ENCODE data around the gene CD320.
"Not testable (repeated sequence)": the region's sequence is repeated elsewhere in the genome, so short reads cannot be mapped to it uniquely, and the experiment has no call there.

The CD320 gene

DNA sequence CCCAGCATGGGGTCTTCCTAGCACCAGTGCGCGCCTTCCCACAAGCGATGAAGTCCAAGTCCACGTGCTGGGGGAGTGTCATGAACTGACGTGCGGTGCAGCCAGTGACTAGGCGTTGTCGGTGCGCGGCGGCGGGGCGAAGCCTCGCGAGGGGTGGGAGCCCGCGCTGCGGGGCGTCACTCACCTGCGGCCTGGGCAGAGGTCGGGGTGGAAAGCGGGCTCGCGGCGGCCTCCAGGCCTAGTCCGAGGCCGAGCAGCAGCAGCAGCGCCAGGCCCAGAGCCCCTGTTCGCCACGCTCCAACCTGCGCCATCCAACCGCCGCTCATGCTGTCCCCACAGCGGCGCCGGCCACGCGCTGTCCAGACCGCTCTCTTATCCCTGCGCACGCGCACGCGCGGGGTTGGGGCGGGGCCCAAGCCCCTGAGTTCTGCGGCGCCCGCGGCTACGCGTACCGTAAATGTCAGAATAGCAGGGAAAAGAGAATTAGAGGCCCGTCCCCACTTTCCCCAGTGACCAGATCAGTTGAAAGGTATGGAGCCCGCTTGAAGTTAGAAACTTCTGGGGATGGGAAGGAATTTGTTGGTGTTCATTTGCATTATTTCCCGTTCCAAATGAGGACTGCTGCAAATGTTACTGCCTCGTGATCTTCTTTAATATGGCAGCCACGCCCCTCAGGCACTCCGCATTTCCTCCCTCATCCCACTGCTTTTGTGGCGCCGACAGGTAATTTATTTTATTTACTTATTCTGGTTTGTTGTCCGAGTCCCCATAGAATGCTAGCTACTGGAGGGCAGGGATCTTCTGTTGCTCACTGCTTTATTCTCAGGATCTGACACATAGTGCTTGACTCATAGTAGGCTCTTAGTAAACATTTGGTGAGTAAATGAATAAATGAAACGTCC, at the start of gene CD320:
Gene CD320 (minus strand): TSS at position 394 of the 902 bp plus-strand sequence. CDS start 68 bp downstream, at position 326.
- DNase-seq (ENCODE audit: low read depth, low spot score) = peak; percentile 66

DNA sequence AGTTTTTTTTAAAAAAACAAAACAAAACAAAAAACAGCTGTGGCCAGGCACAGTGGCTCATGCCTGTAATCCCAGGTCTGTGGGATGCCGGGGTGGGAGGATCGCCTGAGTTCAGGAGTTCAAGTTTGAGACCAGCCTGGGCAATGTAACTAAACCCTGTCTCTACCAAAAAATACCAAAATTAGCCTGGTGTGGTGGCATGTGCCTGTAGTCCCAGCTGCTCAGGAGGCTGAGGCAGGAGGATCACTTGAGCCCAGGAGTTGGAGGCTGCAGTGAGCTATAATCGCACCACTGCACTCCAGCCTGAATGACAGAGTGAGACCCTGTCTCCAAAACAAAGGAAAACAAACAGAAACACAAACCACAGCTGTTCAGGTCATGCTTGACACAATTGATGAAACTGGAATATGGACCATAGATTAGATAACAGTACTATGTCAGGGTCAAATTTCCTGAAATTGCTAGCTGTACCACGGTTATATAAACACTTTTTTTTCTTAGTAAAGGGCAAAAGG, 48.9 kb upstream of the CD320 start:
- no peak for DNase-seq (ENCODE audit: low read depth, low spot score)

DNA sequence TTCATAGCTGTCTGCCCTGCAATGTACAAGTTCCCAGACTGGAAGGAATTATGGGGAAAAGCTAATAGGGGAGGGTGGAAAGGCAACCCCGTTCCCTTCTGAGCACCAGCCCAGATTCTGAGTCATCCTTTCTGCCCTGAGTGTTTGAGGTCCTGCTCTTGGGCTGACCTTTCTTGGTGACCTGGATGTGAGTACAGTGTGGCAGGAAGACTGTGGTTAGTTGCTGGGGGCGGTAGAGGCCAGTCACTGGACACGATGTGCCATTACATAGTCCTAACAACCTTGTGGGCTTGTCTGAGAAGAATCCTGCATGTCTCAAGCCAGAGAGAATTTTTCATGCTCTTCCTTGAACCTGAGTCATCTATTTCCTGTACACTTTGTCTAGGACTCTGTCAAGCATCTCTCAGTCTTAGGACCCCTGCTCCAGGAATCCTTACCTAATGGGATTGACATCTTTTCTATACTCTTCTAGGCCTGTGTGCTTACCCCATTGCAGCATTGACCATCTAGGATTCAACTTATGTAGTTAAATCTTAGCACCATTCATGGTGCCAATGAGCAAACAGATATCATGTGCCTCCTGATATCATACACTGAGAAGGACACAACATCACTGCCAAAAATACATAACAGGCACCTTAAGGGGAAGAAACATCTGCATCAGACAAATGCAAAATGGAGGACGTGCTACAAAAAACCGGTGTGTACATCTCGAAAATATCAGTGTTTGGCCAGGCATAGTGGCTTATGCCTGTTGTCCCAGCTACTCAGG, 47.7 kb upstream of the CD320 start:
- no peak for DNase-seq (ENCODE audit: low read depth, low spot score)

DNA sequence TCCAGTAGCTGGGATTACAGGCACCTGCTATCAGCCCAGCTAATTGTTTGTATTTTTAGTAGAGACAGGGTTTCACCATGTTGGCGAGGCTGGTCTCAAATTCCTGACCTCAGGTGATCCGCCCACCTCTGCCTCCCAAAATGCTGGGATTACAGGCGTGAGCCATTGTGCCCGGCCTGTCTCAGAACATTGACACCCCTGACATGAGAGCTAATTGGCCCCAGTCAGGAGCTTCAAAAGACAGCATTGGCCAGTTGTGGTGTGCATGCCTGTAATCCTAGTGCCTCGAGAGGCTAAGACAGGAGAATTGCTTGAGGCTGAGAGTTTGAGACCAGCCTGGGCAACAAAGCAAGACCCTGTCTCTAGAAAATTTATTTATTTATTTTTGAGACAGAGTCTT, 44.7 kb upstream of the CD320 start:
- not testable (repeated sequence) for DNase-seq (ENCODE audit: low read depth, low spot score)

DNA sequence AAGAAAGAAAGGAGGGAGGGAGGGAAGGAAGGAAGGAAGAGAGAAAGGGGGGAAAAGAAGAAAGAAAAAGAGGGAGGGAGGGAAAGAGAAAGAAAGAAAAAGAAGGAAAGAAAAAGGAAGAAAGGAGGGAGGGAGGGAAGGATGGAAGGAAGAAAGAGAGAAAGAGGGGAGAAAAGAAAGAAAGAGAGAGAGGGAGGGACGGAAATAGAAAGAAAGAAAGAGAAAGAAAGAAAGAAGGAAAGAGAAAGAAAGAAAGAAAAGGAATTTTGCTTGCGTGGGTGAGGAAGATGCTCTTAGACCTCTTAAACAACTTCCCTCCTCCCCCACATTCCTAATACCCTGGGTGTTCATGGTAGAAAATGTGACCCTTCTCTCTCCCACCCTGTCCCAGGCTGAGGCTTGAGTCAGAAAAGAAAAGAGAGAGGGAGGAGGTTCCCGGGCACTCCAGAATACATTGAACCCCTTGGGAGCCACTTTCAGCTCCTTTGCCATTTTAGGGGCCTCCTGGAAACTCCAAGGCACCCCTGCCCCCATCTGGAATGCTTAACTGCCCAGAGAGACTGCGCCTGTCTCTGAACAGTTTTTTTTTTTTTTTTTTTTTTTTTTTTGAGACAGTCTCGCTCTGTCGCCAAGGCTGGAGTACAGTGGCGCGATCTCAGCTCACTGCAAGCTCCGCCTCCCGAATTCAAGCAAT, 44.1 kb upstream of the CD320 start:
- DNase-seq (ENCODE audit: low read depth, low spot score) = no peak

DNA sequence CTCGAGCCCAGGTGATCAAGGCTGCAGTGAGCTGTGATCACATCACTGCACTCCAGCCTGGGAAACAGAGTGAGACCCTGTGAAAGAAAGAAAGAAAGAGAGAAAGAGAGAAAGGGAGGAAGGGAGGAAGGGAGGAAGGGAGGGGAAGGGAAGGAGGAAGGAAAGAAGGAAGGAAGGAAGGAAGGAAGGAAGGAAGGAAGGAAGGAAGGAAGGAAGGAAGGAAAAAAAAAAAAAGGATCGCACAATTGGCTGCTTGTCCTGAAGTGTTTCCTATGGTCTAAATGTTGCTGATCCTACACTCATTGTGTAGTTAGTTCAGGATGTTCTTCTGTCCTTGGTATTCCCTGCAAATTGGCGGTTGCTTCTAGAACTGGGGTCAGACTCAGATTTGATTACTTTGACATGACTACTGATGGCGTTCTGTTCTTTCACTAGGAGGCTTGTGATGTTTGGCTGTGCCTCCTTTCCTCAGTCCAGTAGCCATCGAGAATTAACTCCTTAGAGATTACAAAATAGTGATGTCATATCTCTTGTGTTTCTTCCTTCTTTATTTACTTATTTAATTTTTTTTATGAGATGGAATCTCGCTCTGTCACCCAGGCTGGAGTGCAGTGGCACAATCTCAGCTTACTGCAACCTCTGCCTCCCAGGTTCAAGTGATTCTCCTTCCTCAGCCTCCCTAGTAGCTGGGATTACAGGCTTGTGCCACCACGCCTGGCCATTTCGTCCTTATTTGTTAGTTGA, 41.6 kb upstream of the CD320 start:
- DNase-seq (ENCODE audit: low read depth, low spot score) = not testable (repeated sequence)

DNA sequence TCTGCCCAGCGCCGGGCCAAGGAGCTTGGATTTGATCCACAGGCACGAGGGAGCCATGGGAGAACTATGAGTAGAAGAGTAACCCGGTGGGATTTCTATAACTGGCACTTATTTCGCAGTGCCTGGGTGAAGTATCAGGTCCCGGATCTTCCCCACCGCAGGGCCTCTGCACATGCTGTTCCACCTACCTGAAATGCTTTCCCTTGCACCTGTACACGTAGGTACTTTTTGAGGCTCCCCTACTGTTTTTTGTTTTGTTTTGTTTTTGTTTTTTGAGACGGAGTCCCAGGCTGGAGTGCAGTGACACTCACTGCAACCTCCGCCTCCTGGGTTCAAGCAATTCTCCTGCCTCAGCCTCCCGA, 35.3 kb upstream of the CD320 start:
- no peak for DNase-seq (ENCODE audit: low read depth, low spot score)

DNA sequence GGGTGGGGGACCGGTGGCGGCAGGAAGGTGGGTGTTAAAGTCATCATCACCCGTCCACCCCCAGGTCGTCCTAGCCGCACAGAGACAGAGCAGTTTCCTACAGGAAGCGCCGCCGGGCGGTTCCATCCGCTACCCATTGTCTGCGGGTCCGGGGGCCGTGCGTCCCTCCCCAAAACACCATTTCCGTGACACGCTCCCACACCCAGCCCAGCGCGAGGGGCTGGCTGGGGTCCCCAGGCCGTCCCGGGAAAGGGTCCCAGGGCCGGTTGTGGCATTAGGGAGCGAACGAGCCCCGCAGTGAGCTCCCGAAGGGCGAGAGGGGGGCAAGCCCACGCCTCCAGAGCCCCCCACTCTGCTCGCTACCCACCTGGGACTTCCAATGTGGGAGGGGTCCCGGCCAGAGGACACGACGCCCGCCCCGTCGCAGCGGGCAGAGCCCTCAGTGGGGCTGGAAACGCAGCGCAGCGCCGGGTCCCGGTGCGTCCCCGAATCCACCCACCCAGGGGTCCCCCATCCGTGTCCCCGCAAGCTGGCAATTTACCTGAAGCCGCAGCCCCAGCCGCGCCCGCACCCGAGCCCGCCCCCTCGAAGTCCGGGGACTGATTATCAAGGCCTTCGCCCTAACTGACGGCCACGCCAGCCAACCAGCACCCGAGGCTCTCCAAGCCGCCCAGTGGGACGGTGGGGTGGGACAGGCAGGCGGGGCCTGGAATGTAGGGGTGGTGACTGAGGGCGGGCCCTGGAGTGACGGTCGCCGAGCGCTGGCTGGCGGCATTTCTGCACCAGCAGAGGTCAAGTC, 34.7 kb upstream of the CD320 start, which contains the start of gene KANK3:
Gene KANK3 (minus strand): TSS at position 579 of the 799 bp plus-strand sequence. CDS start 5,434 bp downstream, outside the sequence.
- DNase-seq (ENCODE audit: low read depth, low spot score) = peak; percentile 43

DNA sequence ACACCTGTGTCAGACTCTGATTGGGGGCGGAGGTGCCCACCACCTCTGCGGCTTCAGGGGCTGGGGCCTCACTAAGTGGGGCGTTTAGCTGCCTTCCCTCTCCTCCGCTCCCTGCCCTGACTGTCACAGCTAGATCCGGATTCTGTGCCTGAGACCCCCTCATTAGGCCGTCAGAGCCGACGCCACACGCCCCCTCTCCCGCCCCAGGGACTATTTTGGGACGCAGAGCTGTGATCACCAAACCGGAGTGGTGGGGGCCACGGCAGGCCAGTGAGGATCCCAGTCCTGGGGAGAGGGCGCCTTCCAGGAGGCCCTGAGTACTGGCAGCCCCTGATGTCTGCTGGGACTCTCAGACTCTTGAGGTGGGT, 34.1 kb upstream of the CD320 start:
- no peak for DNase-seq (ENCODE audit: low read depth, low spot score)

DNA sequence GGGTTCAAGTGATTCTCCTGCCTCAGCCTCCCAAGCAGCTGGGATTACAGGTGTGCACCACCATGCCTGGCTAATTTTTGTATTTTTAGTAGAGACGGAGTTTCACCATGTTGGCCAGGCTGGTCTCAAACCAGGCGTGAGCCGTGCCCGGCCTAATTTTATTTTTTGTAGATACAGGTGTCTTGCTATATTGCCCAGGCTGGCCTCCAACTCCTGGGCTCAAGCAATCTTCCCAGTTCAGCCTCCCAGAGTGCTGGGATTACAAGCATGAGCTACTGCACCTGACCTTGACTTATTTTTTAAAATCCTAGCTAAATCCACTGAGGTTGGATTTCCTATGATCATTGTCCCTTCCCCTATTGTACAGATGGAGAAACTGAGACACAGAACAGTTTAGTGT, 33.3 kb upstream of the CD320 start:
- DNase-seq (ENCODE audit: low read depth, low spot score) = not testable (repeated sequence)

DNA sequence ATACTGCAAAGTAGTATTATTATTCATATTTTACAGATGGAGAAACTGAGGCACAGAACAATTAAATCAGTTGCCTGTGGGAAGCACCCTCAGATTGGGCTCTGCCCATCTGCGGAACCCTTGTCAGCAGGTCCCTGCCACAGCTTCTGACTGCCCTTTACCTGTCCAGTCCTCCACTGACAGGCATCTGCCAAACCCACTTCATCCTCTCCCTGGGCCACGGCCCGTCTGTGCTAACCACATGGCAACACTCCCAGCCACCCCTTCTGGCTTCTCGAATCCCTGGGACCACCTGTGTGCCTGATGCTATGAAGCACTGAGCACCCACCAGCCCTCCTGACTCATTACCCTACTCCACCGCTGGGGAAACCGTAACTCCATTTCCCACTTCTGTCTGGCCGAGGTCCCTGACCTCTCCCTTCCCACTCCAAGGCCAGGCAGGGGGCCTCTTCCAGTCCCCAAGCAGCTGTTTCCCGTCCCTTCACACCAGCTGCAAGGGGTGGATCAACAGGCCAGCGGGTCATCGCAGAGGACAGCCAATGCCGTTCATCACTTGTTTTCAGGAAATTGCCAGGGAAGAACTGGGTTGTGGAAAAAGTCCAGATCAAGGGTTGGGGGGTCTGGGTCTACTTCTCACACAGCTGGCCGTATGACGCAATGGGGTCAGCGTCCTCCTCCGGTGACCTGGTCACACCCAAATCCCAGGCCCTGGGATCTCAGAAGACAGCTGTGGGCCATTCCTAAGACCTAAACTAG, 32.4 kb upstream of the CD320 start:
- DNase-seq (ENCODE audit: low read depth, low spot score) = no peak

DNA sequence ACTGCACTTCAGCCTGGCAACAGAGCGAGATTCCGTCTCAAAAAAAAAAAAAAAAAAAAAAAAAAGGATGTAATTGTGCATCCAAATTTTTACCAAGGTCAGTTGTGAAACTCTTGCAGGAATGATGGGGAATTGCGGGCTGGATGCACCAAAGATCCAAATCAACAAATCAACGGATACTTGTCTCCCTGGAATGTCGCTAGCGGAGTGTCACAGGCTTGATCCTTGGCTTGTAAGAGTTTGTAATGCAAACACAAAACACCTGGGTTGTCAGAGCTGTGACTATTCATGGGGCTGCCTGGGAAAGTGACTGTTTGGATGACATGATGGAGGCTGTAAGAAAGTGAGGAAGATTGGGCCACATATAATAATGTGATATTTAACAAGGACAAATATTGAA, 30.7 kb upstream of the CD320 start:
- no peak for DNase-seq (ENCODE audit: low read depth, low spot score)

DNA sequence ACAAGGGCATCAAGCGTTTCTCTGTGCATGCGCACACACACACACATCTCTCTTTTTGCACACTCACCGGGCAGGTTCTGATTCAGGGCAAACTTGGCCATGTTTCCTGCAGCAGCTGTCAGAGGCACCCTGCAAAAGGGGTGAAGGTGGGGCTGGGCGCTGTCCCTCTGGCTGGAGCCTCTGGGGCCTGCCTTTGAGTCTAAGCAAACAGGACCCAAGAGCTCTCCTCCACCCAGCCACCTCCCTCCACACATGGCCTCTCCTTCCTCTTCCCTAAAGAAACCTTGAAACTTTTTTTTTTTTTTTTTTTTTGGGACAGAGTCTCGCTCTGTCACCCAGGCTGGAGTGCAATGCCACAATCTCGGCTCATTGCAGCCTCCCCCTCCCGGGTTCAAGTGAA, 29.6 kb upstream of the CD320 start:
- DNase-seq (ENCODE audit: low read depth, low spot score) = no peak

DNA sequence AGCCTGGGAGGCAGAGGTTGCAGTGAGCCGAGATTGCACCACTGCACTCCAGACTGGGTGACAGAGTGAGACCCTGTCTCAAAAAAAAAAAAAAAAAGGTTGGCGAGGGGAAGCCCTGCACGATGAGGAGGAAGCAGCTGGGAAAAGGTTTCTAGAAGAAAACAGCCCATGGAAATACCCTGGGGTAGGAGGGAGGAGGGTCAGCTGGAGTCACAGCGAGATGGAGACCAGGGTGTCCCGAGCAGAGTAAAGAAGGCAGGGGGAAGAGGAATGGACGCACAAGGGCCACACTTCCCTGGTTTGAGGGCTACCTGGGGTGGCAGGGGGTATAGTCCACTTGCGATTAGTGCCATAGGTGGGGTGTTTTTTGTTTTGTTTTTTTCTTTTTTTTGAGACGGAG, 28.5 kb upstream of the CD320 start:
- no peak for DNase-seq (ENCODE audit: low read depth, low spot score)

DNA sequence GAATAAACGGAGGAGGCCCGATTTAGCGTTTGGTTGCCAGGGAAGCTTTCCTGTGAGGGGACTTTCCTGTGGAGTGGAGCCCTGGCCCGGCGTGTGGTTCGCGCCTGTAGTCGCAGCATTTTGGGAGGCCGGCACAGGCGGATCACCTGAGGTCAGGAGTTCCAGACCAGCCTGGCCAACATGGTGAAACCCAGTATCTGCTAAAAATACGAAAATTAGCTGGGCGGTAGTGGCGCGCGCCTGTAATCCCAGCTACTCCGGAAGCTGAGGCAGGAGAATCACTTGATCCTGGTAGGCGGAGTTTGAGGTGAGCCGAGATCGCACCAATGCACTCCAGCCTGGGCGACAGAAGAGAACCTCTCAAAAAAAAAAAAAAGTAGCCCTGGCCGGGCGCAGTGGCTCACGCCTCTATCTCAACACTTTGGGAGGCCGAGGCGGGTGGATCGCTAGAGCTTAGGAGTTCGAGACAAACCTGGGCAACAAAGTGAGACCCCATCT, 28.0 kb upstream of the CD320 start:
- no peak for DNase-seq (ENCODE audit: low read depth, low spot score)

DNA sequence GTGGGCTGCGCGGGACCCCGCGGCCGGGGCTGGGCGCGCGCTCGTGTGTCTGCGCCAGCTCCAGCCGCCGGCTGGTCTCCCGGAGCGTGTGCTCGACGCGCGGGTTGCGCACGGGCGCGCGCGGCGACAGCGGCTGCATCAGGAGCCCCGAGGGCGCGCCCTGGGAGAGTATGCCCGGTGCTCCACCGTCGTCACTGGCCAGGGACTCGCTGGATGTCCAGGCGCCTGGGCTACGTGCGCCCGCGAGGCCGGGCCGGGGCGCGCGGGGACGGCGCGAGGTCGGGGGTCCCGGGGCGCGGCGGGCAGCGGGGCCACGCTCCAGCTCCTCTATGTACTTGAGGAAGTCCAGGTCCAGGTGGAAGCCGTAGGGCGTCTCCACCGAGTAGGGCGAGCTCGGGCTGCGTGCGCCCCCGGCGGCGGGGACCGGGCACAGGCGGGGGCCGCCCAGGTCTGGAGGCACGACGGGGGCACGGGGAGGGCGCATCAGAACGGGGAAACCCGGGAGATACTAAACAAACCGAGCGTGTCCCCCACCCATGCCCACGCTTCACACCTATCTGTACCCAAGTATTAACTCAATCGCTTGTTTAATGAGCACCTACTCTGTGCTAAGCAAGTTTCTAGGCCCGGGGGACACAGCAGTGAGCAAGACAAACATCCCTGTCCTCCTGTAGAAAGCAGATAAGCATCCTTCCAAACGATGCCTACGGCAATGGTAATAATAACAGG, 27.3 kb upstream of the CD320 start:
- no peak for DNase-seq (ENCODE audit: low read depth, low spot score)

DNA sequence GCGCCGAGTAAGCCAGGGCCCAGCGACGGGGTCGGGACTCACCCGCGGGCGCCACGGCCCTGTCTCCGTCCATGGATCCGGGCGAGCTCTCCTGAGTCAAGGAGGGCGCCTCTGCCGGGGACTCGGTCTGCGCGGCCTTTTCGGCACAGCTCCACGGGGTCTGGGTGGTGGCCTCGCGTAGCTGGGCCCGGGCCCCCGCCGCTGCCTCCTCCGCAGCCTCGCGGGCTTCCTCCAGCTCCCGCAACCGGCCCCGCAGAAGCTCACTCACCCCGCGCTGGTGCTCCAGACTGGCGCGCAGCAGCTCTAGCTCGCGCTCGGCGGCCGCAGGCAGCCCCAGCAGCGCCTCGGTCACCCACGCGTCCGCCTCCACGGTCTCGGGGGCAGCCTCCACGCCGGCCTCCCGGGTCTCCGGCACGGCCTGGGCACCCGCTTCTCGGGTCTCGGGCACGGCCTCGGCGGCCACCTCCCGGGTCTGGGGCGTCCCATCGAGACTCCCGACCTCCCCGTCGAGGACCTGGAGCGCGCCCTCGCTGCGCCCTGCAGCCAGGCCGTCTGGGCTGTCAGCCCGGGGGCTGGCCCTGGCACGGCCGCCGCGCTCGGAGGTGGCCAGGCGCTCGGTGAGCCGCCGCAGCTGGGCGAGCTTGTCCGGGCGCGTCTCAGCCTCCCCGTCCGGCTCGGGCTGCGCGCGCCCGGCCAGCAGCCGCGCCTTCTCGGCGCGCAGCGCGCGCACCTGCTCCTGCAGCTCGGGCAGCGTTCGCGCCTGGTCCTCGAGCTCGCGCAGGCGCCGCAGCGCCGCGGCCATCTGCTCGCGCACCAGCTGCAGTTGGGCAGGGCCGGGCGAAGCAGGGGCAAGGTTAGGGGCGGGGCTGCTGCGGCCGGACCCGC, 26.5 kb upstream of the CD320 start:
- no peak for DNase-seq (ENCODE audit: low read depth, low spot score)

Data from brain pericyte (primary cell).